ENCODE results near the gene HOXB2. TPM values are rescaled to one million over a fixed set of nuclear protein-coding genes. Genes with fewer than 3 reads are reported as not detected.

HOXB2 gene
- total and polyA plus RNA-seq, 2 donors (not counting 1 experiment from before 2014, with no cell fraction given): 6.1 to 9.2 TPM

- ChIA-PET CTCF (no interaction called here), POLR2A (no interaction called here)
- no CpG with 5 or more reads among the region's 2 CpGs for WGBS (ENCODE audit: insufficient coverage)
- no peak overlapping the region for H3K27ac Mint-ChIP-seq
- H3K27me3 ChIP-seq (replicated peaks in 1 of 4; ENCODE audit: control extremely low read depth in 1 of 4, control insufficient read depth in 3 of 4, insufficient read depth in 4 of 4, low read length in 3 of 4): peaks cover 0 to 71% (median 26%) of the 10 kb centered on the region in 4 experiments
- H3K27me3 Mint-ChIP-seq: peaks cover 20% of the 10 kb centered on the region
- TF ChIP-seq CTCF (IDR thresholded peaks at IDR 0.05) (no peak), EZH2 (IDR thresholded peaks at IDR 0.05; ENCODE audit: borderline replicate concordance, insufficient read depth, low read depth, low read length, poor library complexity, severe bottlenecking) (no peak)
- H3K9me3 ChIP-seq (ENCODE audit: control extremely low read depth in 1 of 3, control insufficient read depth in 2 of 3, insufficient read depth in 1 of 3, low read length in 2 of 3): peaks cover 0 to 6% (median 0%) of the 10 kb centered on the region in 3 donors
- no peak overlapping the region for H3K4me3 ChIP-seq (ENCODE audit: control extremely low read depth in 1 of 5, extremely low read depth in 1 of 5, insufficient read depth in 1 of 5, low read depth in 2 of 5, low read length in 4 of 5)
- no peak overlapping the region for H3K9ac ChIP-seq (ENCODE audit: low read length)
- no peaks in the 10 kb centered on the region for H3K9me3 Mint-ChIP-seq (ENCODE audit: insufficient read depth)
- no peak overlapping the region for H3K27ac ChIP-seq (ENCODE audit: low read length in 2 of 2)
- H3K4me2 ChIP-seq (replicated peaks; ENCODE audit: low read depth, low read length, poor library complexity, severe bottlenecking): no peak overlapping the region
- intact Hi-C loops (cut with micrococcal nuclease): no loop called here
- peaks cover 5 to 8% of the 10 kb centered on the region in 2 donors for H3K4me1 ChIP-seq (ENCODE audit: control insufficient read depth in 2 of 2, insufficient read depth in 2 of 2, low read length in 2 of 2)
- no peaks in the 10 kb centered on the region for H4K20me1 ChIP-seq (ENCODE audit: control insufficient read depth, insufficient read depth, low read length, poor library complexity, severe bottlenecking)
- no peaks in the 10 kb centered on the region for H3K79me2 ChIP-seq (ENCODE audit: control insufficient read depth, insufficient read depth, low read length)
- no peak overlapping the region for H2AFZ ChIP-seq (ENCODE audit: insufficient read depth, low read depth, low read length, poor library complexity, severe bottlenecking)
- ATAC-seq (ENCODE audit: low read depth) (no peak), DNase-seq (no peak)
- H3K36me3 ChIP-seq (replicated peaks in 1 of 2; ENCODE audit: control extremely low read depth in 1 of 2, control insufficient read depth in 1 of 2, extremely low read depth in 1 of 2, insufficient read depth in 2 of 2, low read length in 1 of 2): no peaks in the 10 kb centered on the region
- peaks cover 9% of the 10 kb centered on the region for H3K4me1 Mint-ChIP-seq
- no peak overlapping the region for H3K4me3 Mint-ChIP-seq
Observed at GRCh38 chr17:48566717-48567116, 21.8 kb upstream of the HOXB2 start.

GRCh38 chr17:48565925-48566710, 21.2 kb upstream of the HOXB2 start:
- ChIA-PET CTCF (no interaction called here), POLR2A (no interaction called here)

More at GRCh38 chr17:48565925-48566710, 21.2 kb upstream of the HOXB2 start:
- no peak overlapping the region for H3K4me3 Mint-ChIP-seq
- no peak for DNase-seq
- H3K27me3 ChIP-seq (replicated peaks in 1 of 4; ENCODE audit: control extremely low read depth in 1 of 4, control insufficient read depth in 3 of 4, insufficient read depth in 4 of 4, low read length in 3 of 4): peaks cover 0 to 71% (median 26%) of the 10 kb centered on the region in 4 experiments
- H4K20me1 ChIP-seq (ENCODE audit: control insufficient read depth, insufficient read depth, low read length, poor library complexity, severe bottlenecking): no peaks in the 10 kb centered on the region
- no peaks in the 10 kb centered on the region for H3K9me3 Mint-ChIP-seq (ENCODE audit: insufficient read depth)
- peaks cover 20% of the 10 kb centered on the region for H3K27me3 Mint-ChIP-seq
- H3K4me1 Mint-ChIP-seq: peaks cover 9% of the 10 kb centered on the region
- no peak for ATAC-seq (ENCODE audit: low read depth)
- no peak overlapping the region for H3K9ac ChIP-seq (ENCODE audit: low read length)
- peaks cover 0 to 6% (median 0%) of the 10 kb centered on the region in 3 donors for H3K9me3 ChIP-seq (ENCODE audit: control extremely low read depth in 1 of 3, control insufficient read depth in 2 of 3, insufficient read depth in 1 of 3, low read length in 2 of 3)
- H3K36me3 ChIP-seq (replicated peaks in 1 of 2; ENCODE audit: control extremely low read depth in 1 of 2, control insufficient read depth in 1 of 2, extremely low read depth in 1 of 2, insufficient read depth in 2 of 2, low read length in 1 of 2): no peaks in the 10 kb centered on the region
- H3K27ac ChIP-seq (ENCODE audit: low read length in 2 of 2): no peak overlapping the region
- H3K27ac Mint-ChIP-seq: no peak overlapping the region
- 96% methylated on average over 2 of the region's 4 CpGs for WGBS (ENCODE audit: insufficient coverage)
- no peak overlapping the region for H3K4me2 ChIP-seq (replicated peaks; ENCODE audit: low read depth, low read length, poor library complexity, severe bottlenecking)
- no peak overlapping the region for H3K4me3 ChIP-seq (ENCODE audit: control extremely low read depth in 1 of 5, extremely low read depth in 1 of 5, insufficient read depth in 1 of 5, low read depth in 2 of 5, low read length in 4 of 5)
- peaks cover 5 to 8% of the 10 kb centered on the region in 2 donors for H3K4me1 ChIP-seq (ENCODE audit: control insufficient read depth in 2 of 2, insufficient read depth in 2 of 2, low read length in 2 of 2)
- H3K79me2 ChIP-seq (ENCODE audit: control insufficient read depth, insufficient read depth, low read length): no peaks in the 10 kb centered on the region
- TF ChIP-seq CTCF (IDR thresholded peaks at IDR 0.05): no peak
- TF ChIP-seq EZH2 (IDR thresholded peaks at IDR 0.05; ENCODE audit: borderline replicate concordance, insufficient read depth, low read depth, low read length, poor library complexity, severe bottlenecking): no peak
- intact Hi-C loops (cut with micrococcal nuclease): no loop called here
- no peak overlapping the region for H2AFZ ChIP-seq (ENCODE audit: insufficient read depth, low read depth, low read length, poor library complexity, severe bottlenecking)
